HG03378 (cell line): ENCODE results near the gene ZNF462.

ENCODE experiments used
- ATAC-seq: cut with Tn5 transposase; IDR thresholded peaks from one replicate; pipeline ENCODE4 v1.9.1; 2021; ENCODE audit warnings: mild to moderate bottlenecking, moderate library complexity; ENCODE audit not compliant: unreplicated experiment

ZNF462 gene

DNA sequence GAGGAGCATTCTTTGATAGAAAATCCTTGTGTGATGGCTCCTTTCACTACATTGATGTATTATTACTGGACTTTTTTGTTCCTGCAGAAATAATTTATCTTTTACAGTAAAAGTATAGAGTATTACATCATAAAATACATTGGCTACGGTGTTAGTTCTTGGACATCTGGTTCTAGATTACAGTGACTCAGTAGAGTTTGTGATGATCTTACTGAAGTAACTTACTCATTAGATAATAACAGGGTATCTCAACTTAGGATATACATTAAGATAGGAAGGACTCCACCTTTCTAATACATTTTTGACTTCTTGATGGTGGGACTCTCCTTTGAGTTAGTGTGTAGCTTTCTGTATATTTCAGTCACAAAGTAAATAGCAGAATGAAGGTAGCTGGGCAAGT, 59.1 kb downstream of the ZNF462 start:
- no peak for ATAC-seq

- no peak for ATAC-seq
Observed at GRCh38 chr9:106925392-106925791, 62.4 kb downstream of the ZNF462 start.

- no peak for ATAC-seq
Observed at GRCh38 chr9:106927916-106928315, 65.0 kb downstream of the ZNF462 start.

GRCh38 chr9:106928350-106928749, 65.4 kb downstream of the ZNF462 start:
- no peak for ATAC-seq

DNA sequence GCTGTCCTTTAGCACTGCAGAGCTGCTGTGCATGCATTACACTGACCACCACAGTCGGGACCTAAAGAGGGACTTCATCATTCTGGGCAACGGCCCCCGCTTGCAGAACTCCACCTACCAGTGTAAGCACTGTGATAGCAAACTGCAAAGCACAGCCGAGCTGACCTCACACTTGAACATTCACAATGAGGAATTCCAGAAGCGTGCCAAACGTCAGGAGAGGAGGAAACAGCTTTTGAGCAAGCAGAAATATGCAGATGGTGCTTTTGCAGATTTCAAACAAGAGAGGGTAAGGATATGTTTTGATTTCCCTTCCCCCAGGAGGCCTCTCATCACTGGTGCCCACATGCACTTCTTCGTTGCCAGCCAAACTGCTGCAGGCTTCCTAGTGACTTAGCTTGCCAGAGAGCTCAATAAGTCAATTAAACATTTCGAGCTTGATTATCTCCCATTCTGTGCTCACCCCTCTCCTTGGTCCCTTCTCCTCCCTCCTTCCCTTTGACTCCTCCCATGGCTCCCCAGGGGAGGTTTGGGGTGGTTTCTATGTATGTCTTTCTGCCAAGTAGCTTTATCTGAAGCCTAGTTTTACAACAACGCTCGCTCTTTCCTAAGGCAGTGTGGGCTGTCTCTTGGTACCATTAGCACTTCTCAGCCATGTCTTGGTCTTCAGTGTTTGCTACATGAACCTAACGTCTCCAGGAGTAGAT, 66.7 kb downstream of the ZNF462 start:
- no peak for ATAC-seq

- ATAC-seq, result no peak
Observed at GRCh38 chr9:106930477-106930876, 67.5 kb downstream of the ZNF462 start.

DNA sequence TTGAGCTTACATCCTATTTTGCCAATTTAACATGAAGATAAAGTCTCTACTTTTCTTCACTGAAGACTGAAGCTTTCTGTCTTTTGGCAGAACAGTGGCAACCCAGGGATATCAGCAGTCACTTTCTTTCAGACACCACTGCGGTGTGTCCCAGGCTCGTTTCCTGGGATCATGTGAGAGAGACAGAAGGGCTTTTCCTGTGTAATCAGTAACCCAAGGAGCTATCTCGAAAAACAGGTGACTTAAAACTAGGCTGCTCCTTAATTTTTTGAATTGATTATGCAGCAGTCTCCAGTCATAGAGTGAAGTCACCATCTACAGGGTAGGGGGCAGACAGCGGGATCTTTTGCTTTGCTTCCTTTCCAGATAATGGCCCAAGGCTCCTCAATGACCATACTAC, 68.5 kb downstream of the ZNF462 start:
- no peak for ATAC-seq

GRCh38 chr9:106932178-106932577, 69.2 kb downstream of the ZNF462 start:
- no peak for ATAC-seq

DNA sequence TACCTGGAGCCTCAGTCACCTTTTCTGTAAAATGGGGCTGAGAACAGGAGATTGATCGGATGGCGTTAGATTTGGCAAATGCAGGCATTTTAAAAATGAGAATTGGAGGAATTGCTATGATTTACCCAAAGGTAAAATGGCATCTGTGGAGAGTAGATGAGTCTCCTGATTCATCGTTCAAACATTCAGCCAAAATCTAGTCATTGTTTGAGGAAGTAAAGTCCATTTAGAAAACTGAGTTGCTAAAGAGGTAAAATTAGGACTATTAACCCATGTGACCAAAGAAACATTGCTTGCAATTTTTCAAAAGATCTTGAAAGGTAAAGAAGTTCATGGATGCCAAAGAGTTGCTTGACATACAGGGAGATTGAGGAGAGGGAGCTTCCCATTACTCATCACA, 69.7 kb downstream of the ZNF462 start:
- no peak for ATAC-seq

DNA sequence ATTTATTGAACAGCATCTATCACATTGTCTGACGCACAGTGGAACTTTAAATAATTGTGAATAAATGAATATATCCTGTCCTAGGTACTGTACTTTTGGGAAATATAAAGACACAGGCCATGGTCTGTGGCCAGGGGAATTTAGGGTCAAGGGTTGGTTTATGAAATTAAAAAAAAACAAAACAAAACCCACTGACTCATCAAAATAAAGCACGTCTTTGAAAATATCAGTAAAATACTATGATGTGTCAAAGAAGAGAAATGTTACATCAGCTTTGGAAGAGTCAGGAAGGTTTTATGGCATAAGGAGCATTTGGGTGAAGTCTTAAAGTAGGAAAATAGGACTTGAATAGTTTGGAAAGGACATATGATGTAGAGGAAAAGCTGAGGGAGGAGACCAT, 70.5 kb downstream of the ZNF462 start:
- no peak for ATAC-seq

GRCh38 chr9:106934442-106935238, 71.7 kb downstream of the ZNF462 start:
- ATAC-seq, result no peak

- ATAC-seq, result no peak
Observed at GRCh38 chr9:106936680-106937079, 73.7 kb downstream of the ZNF462 start.

DNA sequence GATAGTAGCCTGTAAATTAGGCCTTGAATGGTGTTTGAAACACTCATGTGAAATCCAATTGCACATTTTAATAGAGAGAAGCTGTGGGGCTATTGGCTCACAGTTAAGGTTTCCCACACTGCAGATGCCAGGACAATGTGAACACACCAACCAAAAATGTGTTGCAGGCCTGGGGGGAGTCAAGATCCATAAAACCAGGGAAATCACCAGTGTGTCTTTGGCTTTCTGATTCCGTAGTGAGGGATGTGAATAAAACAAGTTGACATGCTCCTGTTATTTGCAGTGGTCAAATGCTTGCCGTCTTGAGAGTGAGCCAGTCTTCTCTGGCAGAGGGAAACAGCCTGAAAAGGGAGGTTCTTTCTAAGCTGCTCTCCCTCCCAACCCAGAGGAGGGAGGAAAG, 79.0 kb downstream of the ZNF462 start:
- no peak for ATAC-seq

DNA sequence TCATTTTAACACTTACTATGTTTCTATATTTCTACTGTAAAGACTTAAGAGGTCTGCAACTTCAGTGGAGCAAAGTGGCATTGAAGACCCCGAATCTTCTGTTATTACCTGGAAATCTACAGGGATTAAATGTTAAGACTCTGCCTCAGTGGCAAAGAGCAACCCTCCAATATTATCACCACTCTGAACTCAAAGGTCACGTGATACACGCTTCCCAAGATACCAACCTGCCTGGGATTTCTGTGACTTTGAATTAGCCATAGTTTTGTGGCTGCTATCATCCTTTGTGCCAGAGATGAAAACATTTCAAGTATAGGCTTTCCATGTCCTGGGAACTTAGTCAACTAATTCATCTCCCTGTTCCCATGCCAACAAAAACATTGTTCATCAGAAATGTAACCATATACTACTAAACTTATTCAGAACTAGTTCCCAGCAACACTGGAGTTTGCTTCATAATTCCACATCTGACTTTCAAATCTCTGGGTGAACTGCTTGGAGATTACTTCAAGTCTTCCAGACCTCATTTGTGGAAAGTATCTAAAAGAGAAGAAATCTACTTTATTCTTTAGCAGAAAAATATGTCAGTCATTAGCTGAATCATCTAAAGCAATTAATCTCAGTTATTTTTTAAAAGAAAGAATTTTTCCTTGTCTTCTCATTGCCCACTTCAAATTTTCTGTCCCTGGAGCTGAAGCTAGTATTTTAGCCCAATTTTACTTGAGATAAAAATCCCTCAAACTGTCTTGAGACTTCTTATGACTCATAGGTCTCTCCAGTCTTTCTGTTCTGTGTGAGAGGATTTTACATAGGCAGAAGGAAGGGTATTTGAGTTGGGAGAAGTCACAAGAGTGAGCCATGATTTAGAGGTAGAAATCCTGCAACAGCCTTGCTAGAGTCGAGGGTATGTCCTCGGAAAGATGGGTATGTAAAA, 83.0 kb downstream of the ZNF462 start:
- no peak for ATAC-seq

DNA sequence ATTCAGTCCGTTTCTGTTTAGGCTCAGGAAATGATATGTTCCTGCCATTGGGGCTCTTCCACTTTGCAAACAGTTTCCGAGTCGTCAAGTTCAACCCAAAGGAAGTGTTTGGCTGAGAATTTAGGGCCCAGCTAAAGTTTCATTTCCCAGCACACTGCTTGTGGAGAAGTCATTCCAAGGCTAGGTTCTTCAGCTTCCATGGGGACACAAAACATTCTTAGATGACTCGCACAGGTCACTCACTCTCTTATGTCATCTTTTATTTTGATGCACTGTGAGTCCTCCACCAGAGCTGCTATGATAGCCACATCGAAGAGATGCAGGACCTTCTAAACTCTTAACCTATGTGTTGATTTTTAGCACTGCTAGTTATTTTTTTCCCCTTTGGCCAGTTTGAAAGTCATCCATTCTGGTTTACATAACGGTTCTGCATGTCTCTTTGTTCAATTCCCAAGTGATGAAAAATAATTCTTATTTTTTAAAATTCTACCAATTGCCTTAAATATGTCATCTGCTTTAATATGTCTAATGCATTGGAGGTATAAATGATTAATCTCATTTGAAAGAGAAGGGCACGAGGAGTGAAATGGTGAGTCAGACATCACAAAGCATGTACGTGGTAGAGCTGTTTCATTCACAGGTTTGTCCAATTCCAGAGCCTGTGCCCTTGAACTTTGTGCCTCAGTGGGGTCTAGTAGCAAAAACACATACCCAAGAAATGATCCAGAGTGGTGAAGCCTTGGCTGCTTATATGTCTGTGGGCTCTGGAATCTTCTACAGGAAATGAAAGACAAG, 84.3 kb downstream of the ZNF462 start:
- ATAC-seq, result no peak

DNA sequence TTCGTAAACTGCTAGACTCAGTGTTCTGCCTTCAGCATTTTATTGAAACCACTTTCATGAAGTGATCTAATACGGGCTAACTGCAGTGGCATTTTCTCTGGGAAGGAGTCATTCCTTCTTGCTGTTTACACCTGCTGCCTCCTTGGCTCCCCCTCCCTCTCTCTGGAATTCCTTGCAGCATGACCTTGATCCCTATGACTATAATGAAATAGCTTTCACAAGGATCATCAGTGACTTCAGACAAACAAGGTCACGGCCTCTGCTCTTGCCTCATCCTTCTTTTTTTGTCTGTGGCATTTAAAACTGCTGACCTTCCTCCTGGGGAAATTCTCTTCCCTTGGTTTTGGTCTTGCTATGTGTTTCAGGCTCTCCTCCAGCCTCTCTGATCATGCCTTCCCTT, 90.2 kb downstream of the ZNF462 start:
- no peak for ATAC-seq

GRCh38 chr9:106954558-106954957, 91.6 kb downstream of the ZNF462 start:
- no peak for ATAC-seq

- ATAC-seq, result no peak
Observed at GRCh38 chr9:106954974-106955850, 92.2 kb downstream of the ZNF462 start.

GRCh38 chr9:106956971-106957370, 94.0 kb downstream of the ZNF462 start:
- no peak for ATAC-seq
